Neuron (in vitro differentiated cells): ENCODE measurements around the gene YY1AP1.
"Not testable (repeated sequence)": the region's sequence is repeated elsewhere in the genome, so short reads cannot be mapped to it uniquely, and the experiment has no call there.

Experiments used
- H2AFZ ChIP-seq: one replicate; pipeline ENCODE4 v1.6.1; 2013; ENCODE audit warnings: low read depth, mild to moderate bottlenecking, inconsistent platforms, low read length, moderate library complexity
- H3K27me3 ChIP-seq: one replicate; pipeline ENCODE4 v1.6.1; 2013; ENCODE audit warnings: low read length; ENCODE audit not compliant: insufficient read depth
- H3K36me3 ChIP-seq: one replicate; pipeline ENCODE4 v1.6.1; 2013; ENCODE audit warnings: low read length; ENCODE audit not compliant: insufficient read depth
- H3K4me1 ChIP-seq: one replicate; pipeline ENCODE4 v1.6.1; 2013; ENCODE audit warnings: low read length; ENCODE audit not compliant: insufficient read depth
- H3K4me3 ChIP-seq: 2 replicates; pipeline ENCODE4 v1.5.1; 2013; ENCODE audit warnings: mild to moderate bottlenecking, low read length, moderate library complexity
- H3K9me3 ChIP-seq: one replicate; pipeline ENCODE4 v1.6.1; 2013; ENCODE audit warnings: low read length

Gene YY1AP1

GRCh38 chr1:155704414-155704813, 15.8 kb upstream of the YY1AP1 start:
- H3K4me3 ChIP-seq, H3K9me3 ChIP-seq, H3K4me1 ChIP-seq, H3K36me3 ChIP-seq, H2AFZ ChIP-seq, H3K27me3 ChIP-seq: not testable (repeated sequence)

DNA sequence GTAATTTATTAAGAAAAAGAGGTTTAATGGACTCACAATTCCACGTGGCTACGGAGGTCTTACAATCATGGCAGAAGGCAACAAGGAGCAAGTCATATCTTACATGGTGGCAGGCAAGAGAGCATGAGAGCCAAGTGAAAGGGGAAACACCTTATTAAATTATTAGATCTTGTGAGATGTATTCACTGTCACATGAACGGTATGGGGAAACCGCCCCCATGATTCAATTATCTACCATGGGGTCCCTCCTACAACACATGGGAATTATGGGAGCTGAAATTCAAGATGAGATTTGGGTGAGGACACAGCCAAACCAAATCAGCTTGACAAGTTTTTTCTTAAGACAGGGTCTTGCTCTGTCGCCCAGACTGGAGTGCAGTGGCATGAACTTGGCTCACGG, 14.6 kb upstream of the YY1AP1 start:
- H3K9me3 ChIP-seq: no peaks in the 10 kb centered on the region
- no peaks in the 10 kb centered on the region for H3K4me1 ChIP-seq
- H3K4me3 ChIP-seq: no peak overlapping the region
- no peaks in the 10 kb centered on the region for H3K36me3 ChIP-seq
- no peaks in the 10 kb centered on the region for H3K27me3 ChIP-seq
- no peak overlapping the region for H2AFZ ChIP-seq

DNA sequence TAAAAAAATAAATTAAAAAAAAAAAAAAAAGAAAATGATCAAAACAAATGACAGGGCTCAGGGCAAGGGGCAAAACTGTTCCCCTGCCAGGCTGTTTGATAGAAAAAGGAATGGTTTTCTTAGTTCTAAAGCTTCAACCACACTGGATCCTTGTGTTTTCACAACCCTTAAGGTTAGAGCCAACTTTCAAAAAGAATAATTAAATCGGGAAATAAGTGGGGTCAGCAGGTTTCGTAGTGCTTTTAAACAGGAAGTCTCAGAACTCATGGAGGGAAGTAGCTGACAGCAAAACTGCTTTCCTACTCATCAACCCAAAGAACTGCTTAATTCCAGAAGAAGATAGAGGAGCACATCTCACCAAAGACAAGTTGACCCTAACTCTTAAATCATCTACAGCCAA, 13.1 kb upstream of the YY1AP1 start:
- not testable (repeated sequence) for H3K27me3 ChIP-seq, H3K4me1 ChIP-seq, H3K9me3 ChIP-seq, H3K36me3 ChIP-seq, H3K4me3 ChIP-seq, H2AFZ ChIP-seq

DNA sequence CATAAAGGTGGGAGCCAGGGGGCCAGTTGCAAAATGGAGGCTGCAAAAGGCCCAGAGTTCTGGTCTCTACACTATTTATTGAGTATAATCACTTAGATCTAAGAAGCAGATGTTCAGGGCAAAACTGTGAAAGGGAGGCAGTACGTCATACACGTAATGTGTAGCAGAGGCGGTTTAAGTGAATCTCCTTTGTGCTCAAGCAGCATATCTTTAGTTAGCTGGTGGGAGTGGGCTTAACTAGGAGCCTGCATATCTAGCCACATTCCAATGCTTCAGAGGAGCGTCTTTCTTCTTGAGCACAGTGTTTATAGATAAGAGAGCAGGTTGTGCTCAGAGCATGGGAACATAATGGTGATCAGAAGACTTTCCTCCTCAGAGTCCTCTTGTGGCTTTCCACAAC, 10.5 kb upstream of the YY1AP1 start:
- H3K9me3 ChIP-seq, H3K36me3 ChIP-seq, H3K4me1 ChIP-seq, H3K4me3 ChIP-seq, H3K27me3 ChIP-seq, H2AFZ ChIP-seq: not testable (repeated sequence)

GRCh38 chr1:155698382-155699038, 9.9 kb upstream of the YY1AP1 start:
- Histone ChIP-seq H3K36me3 (peaks cover 4% of the 10 kb centered on the region), H2AFZ (no peak overlapping the region), H3K27me3 (no peaks in the 10 kb centered on the region), H3K4me1 (no peaks in the 10 kb centered on the region), H3K9me3 (peaks cover 2% of the 10 kb centered on the region), H3K4me3 (no peak overlapping the region)

DNA sequence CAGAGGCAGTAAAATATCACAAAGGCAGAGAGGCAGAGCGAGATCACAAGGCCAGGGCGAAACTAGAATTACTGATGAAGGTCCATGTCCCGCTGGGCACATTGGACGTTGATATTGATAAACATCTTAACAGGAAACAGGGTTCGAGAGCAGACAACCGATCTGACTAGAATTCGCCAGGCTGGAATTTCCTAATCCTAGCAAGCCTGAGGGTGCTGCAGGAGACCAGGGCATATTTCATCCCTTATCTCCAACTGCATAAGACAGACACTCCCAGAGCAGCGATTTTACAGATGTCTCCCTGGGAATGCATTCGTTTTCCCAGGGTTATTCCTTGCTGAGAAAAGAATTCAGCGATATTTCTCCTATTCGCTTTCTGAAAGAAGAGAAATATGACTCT, 9.0 kb upstream of the YY1AP1 start:
- not testable (repeated sequence) for H3K36me3 ChIP-seq, H3K4me3 ChIP-seq, H3K9me3 ChIP-seq, H3K27me3 ChIP-seq, H2AFZ ChIP-seq, H3K4me1 ChIP-seq

DNA sequence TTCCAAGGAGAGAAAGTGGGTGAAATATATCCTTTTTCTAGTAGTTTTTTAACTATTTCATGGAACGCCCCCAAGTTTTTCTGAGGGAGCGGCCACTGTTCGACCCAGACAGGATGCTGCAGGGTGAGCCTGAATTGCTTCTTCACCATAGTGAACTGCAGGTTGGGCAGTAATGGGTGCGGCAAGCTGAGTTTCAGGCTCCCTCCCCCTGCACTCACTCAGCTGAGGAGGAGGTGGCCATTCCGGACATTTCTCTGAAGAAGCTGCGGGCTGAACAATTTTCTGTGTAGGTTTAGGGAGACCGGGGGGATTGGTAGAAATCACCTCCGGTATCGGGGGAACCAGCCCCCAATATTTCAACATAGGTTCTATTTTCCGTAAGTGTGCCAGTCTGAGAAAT, 8.5 kb upstream of the YY1AP1 start:
- Histone ChIP-seq H3K9me3 (peaks cover 2% of the 10 kb centered on the region), H3K4me1 (no peaks in the 10 kb centered on the region), H3K27me3 (no peaks in the 10 kb centered on the region), H2AFZ (no peak overlapping the region), H3K4me3 (no peak overlapping the region), H3K36me3 (peaks cover 10% of the 10 kb centered on the region)

DNA sequence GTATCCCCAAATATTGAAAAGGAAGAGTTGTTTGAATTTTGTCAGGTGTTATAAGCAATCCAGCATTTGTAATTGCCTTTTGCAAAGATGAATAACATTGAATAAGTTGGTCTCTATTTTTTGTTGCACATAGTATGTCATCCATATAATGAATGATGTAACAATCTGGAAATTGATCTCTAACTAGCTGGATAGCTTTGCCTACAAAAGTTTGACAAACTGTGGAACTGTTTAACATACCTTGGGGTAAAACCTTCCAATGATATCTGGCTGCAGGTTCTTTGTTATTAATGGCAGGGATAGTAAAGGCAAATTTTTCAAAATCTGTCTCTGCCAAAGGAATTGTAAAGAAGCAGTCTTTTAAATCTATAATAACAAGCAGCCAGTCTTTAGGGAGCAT, 8.0 kb upstream of the YY1AP1 start:
- Histone ChIP-seq H3K36me3 (peaks cover 10% of the 10 kb centered on the region), H3K4me1 (no peaks in the 10 kb centered on the region), H2AFZ (no peak overlapping the region), H3K4me3 (no peak overlapping the region), H3K9me3 (peaks cover 2% of the 10 kb centered on the region), H3K27me3 (no peaks in the 10 kb centered on the region)

GRCh38 chr1:155695608-155696007, 7.0 kb upstream of the YY1AP1 start:
- H3K9me3 ChIP-seq: peaks cover 2% of the 10 kb centered on the region
- H3K4me3 ChIP-seq: no peak overlapping the region
- H3K27me3 ChIP-seq: no peaks in the 10 kb centered on the region
- no peak overlapping the region for H2AFZ ChIP-seq
- H3K36me3 ChIP-seq: peaks cover 15% of the 10 kb centered on the region
- H3K4me1 ChIP-seq: no peaks in the 10 kb centered on the region

GRCh38 chr1:155695072-155695471, 6.5 kb upstream of the YY1AP1 start:
- Histone ChIP-seq H3K9me3 (peaks cover 2% of the 10 kb centered on the region), H3K4me3 (no peak overlapping the region), H3K4me1 (peaks cover 3% of the 10 kb centered on the region), H3K27me3 (no peaks in the 10 kb centered on the region), H2AFZ (no peak overlapping the region), H3K36me3 (peaks cover 15% of the 10 kb centered on the region)

GRCh38 chr1:155694167-155694566, 5.6 kb upstream of the YY1AP1 start:
- H3K4me3 ChIP-seq: no peak overlapping the region
- peaks cover 2% of the 10 kb centered on the region for H3K9me3 ChIP-seq
- no peak overlapping the region for H2AFZ ChIP-seq
- peaks cover 15% of the 10 kb centered on the region for H3K36me3 ChIP-seq
- H3K27me3 ChIP-seq: no peaks in the 10 kb centered on the region
- H3K4me1 ChIP-seq: peaks cover 8% of the 10 kb centered on the region

DNA sequence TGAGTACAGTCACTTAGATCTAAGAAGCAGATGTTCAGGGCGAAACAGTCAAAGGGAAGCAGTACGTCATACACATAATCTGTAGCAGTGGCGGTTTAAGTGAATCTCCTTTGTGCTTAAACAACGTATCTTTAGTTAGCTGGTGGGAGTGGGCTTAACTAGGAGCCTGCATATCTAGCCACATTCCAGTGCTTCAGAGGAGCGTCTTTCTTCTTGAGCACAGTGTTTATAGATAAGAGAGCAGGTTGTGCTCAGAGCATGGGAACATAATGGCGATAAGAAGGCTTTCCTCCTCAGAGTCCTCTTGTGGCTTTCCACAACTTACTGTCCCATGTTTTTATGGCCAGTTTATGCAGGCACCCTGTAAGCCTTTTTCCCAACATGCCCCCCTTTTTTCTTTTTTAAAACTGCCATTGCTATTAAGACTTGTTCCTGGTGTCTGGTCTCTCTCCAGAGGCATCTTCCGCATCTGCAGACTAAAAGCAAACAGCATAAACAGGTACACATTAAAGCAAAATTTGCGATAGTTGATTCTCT, 3.5 kb upstream of the YY1AP1 start:
- H3K36me3 ChIP-seq: peaks cover 15% of the 10 kb centered on the region

GRCh38 chr1:155689081-155689607, 570 bp upstream of the YY1AP1 start, which contains the start of gene DAP3:
Gene DAP3 (plus strand): TSS chr1:155689091. CDS start chr1:155709780, 20,689 bp downstream.
- Histone ChIP-seq H3K4me1 (peaks cover 14% of the 10 kb centered on the region), H2AFZ (peak within 1 kb of the TSS; percentile 48), H3K36me3 (peaks cover 14% of the 10 kb centered on the region), H3K4me3 (peak within 1 kb of the TSS; percentile 79)
- H3K27me3 ChIP-seq, H3K9me3 ChIP-seq: not testable (repeated sequence)

More for the DNA sequence above, 3.5 kb upstream of the YY1AP1 start:
- H2AFZ ChIP-seq: no peak overlapping the region
- peaks cover 8% of the 10 kb centered on the region for H3K4me1 ChIP-seq
- no peak overlapping the region for H3K4me3 ChIP-seq
- H3K27me3 ChIP-seq: no peaks in the 10 kb centered on the region
- H3K9me3 ChIP-seq: peaks cover 1% of the 10 kb centered on the region
